Activated CD4-positive, alpha-beta T cell treated with anti-CD3 and anti-CD28 coated beads for 1 hour (primary cell): Measurements from ENCODE around the gene CACNA1H.

ENCODE experiments used
- DNase-seq: peaks from one replicate; pipeline ENCODE4 v3.0.0-alpha.2; 2020

The CACNA1H gene

DNA sequence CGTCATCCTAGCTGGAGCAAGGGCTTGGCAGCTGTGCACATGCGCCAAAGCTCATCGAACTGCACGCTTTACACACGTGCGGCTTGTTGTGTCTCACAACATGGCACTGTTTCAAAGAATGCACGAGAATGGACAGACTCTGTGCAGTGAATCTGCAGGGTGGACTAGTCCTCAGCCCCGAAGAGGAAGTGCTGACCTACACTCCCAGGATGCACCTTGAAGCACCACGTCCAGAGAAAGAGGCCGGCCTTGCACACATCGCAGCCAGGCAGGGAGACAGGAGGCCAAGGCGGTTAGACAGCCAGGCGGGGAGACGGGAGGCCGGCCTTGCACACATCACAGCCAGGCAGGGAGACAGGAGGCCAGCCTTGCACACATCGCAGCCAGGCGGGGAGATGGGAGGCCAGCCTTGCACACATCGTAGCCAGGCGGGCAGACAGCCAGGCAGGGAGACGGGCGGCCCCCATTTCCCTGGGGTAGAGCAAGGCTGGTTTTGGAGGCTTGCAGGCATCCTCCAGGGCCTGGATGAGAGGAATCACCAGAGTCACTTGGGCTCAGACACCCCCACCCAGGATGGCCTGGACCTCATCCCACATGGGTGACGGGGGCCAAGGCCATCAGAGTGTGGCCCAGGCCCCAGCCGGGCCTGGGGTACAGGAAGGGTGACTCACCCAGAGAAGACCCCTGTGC, 9.0 kb upstream of the CACNA1H start:
- no peak for DNase-seq

- DNase-seq = no peak
Observed at GRCh38 chr16:1144476-1145382, 8.2 kb upstream of the CACNA1H start.

GRCh38 chr16:1145383-1146100, 7.4 kb upstream of the CACNA1H start:
- DNase-seq = no peak

GRCh38 chr16:1146409-1146808, 6.5 kb upstream of the CACNA1H start:
- DNase-seq = no peak

- no peak for DNase-seq
Observed at GRCh38 chr16:1147027-1147426, 5.9 kb upstream of the CACNA1H start.

GRCh38 chr16:1149101-1149636, 3.7 kb upstream of the CACNA1H start:
- no peak for DNase-seq

GRCh38 chr16:1150511-1150982, 2.4 kb upstream of the CACNA1H start:
- DNase-seq = no peak

DNA sequence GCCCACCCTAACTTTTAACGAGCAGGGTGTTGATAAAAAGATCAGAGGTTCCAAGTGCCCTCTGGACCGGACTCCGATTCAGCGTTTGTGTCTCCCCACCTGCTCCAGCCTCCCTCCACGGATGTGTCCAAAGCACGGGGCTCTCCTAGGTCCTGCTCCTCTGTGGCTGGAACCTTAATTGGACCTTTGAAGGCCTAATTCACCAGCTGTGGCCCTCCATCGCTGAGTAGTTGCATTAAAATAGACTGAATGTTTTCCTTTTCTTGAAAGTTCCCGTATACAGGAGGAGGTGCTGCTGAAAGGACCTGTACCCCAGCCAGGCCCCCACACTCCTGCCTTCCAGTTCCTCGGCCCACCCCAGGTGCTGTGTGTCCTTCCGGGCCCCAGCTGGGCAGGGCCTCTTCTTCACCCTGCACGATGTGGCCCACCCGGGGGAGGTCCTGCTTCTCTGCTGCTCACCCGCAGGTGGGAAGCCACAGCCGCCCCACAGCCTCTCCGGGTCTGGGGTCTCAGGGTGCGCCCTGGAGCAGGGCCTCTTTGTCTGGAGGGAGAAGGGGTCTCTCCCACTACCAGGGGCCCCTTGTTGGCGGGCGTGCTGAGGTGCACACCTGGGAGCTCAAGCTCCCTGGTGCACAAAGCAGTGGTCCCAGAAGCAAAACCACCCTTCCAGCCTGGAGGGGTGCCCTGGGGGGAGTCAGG, 1.3 kb upstream of the CACNA1H start:
- DNase-seq = no peak

GRCh38 chr16:1152123-1152638, 725 bp upstream of the CACNA1H start:
- peak; percentile 53 for DNase-seq

DNA sequence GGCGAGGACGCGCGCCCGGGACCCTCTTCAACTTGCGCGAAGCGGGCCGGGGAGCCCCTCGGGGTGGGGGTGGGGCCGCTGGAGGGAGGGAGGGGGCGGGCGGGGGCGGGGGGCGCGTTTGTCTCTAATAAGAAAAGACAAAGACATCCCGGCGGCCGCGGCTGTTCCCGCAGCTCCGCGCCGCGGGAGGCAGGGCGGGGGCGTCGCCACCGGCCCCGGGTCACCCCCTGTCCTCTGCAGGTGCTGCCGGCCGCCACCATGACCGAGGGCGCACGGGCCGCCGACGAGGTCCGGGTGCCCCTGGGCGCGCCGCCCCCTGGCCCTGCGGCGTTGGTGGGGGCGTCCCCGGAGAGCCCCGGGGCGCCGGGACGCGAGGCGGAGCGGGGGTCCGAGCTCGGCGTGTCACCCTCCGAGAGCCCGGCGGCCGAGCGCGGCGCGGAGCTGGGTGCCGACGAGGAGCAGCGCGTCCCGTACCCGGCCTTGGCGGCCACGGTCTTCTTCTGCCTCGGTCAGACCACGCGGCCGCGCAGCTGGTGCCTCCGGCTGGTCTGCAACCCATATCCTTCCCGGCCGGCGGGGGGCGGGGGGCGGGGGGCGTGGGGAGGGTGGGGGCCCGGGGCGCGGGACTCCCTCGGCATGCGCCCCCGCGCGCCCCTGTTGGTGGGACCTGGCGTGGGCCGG, 714 bp downstream of the CACNA1H start:
- DNase-seq = no peak

DNA sequence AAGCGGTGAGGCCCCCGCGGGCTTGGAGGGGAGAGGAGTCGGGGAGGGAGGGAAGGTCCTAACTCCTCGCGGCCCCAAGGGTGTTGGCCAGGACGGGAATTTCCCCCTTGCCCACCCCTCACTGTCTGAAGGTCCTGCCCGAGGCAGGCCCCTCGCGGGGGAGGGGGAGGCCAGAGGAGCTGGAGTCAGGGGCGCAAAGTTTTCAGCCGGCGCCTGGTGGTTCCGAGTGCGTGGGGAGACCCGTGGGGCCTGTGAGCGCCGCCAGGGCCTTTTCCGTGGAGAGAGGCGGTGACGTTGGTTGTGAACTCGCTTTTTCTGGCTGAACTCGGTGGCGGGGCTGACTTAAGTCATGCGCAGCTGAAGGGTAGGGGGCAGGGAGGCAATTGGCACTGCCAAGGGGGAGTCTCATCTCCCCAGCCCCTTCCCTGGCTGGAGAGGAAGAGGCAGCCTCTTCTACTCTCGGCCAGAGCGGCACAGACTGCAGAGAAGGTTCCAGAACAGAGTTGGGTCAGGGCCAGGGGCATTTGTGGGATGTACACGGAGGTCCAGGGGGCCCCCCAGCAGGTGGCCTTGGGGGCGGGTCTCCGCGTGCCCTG, 1.5 kb downstream of the CACNA1H start:
- no peak for DNase-seq

DNA sequence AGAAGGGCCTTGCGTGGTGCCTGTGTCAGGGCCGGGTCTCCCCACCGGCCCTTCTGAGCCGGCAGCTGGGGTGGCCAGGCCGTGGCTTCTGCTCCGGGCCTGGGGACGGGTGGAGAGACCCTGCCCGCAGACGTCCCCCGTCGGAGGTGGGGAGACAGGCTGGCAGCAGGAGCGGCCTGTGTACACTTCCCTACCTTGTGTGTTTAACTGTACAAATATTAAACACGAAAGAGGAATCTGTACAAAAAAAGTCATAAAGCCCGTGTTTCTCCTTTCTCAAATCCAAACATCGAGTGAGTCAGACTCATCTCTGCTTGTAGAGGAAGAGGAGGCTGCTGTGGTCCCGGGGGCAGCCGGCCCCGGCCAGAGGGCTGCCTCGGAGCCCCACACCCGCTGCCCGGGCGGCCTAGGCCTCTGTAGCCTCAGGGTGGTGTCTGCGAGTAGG, 2.0 kb downstream of the CACNA1H start:
- no peak for DNase-seq

DNA sequence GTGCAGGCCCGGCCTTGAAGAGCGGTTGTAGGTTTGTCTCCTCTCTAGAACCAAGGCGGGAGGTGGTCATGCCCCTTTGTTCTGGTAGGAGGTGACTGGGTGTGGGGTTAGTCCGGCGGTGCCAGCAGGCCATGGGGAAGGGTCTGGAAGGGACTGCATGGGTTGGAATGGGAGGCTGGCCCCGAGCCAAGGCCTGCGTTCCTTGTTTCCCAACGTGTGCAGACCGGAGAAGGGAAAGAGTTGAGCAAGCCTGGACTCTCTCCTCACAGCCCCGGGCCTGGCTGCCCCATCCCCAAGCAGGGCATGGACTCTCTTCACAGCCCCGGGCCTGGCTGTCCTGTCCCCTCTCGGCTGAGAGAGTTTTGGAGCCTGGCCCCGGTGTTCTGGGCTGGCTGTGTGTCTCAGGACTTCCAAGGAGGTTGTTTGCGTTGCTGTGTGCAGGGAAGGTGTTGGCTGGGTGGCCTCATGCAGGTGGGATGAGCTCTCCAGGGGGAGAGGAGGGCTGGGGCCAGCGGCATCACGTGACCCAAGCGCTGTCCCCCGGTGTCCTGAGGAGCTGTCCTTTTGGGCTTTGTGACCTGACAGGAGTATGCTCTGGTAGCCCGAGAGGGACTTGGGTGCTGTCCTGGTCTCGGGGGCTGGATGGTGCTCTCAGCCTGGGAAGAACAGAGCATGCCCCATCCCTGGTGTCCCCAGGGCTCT, 2.6 kb downstream of the CACNA1H start:
- DNase-seq = no peak

DNA sequence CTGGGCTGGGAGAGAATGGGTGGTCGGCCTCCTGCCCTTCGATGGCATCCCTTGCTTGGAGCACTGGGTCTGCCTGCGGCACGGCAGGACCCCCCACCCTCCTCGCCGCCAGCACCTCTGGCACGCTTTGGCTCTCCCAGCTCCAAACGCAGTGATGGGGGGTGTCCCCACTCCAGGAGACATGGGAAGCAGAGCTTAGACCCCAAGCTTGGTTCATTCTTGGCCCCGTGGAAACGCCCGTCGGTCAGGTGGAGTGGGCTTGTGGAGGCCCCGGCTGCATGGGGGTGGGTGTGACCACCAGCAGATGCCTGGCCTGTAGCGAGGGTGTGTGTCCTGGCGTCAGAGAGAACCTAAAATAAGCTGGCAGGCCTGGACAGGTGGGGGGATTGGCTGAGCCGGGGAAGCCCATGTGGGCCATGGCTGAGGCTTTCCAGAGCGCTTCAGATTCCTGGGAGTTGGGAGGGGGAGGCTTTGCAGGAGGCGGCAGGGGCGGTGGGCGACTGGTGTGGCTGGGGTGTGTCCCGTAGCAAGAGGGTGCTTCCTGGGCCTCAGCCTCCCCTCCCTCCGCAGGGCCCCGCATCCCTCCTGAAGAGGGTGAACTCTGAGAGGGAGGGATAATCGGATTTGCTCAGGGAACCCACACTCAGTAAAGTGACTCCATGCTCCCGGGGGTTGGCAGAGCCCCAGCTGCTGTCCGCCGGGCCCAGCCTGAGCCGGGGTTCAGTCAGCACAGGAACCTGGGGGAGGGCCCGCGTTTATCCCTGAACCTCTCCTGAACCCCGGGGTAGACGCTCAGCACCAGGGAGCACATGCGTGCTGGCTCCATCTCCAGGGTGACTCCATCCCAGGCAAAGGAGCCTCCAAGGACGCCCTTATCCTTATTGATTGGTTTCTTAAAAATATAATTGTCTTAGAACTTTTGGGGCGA, 3.4 kb downstream of the CACNA1H start:
- DNase-seq = no peak

GRCh38 chr16:1156983-1157638, 4.2 kb downstream of the CACNA1H start:
- DNase-seq = no peak

- no peak for DNase-seq
Observed at GRCh38 chr16:1157639-1158455, 4.9 kb downstream of the CACNA1H start.

DNA sequence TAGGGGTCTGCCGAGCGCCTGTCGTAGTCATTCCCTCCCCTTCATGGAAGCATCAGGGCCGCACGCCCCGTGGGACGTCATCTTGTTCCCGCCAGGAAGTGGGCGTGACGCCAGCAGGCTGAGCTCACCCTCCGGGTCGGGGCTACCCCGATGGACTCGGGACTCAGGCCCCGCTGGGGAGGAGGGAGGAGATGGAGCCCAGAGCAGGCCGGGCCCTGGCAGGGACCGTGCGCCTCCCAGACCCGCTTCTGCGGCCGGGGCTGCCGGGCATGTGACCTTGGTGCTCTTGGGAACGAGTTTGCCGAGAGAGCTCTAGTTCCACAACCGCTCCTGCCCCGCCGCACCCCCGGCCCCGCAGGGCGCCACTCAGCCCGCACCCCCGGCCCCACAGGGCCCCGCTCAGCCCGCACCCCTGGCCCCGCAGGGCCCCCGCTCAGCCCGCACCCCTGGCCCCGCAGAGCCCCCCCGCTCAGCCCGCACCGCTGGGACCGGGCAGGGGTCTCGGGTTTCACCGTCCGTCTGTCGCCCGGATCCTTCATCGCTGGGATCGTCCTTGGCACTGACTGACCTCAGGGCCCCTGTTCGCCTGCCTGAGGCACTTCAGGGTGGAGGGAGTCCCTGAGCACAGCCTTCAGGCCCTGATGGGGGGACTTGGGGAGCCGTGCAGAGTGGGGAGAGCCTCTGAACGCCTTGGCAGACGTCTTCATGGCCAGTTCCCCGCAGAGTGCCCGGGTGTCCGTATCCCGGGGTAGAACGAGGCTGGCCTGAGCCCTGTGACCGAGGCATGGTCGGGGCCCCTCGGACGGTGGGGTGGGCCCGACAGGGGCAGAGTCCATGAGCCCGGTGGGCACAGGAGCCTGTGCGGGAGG, 5.8 kb downstream of the CACNA1H start:
- DNase-seq = no peak
